ACC112 (cell line): ENCODE measurements around the gene CAMSAP1.

Experiments used
- H2AFZ ChIP-seq: fragments of 200-600 bp; sonication (generic); one replicate; pipeline ENCODE4 v1.6.0; 2017; ENCODE audit warnings: antibody characterized with exemption, low read length; ENCODE audit not compliant: unreplicated experiment
- H3K27ac ChIP-seq: fragments of 200-600 bp; sonication (generic); 2 replicates; pipeline ENCODE4 v1.5.1; 2014; ENCODE audit warnings: low read depth, mild to moderate bottlenecking, antibody characterized with exemption, low read length, moderate library complexity
- H3K27me3 ChIP-seq: fragments of 200-600 bp; sonication (generic); 2 replicates; pipeline ENCODE4 v1.6.1; 2014; ENCODE audit warnings: mild to moderate bottlenecking, antibody characterized with exemption, low read length, moderate library complexity, mixed read lengths; ENCODE audit not compliant: insufficient read depth
- H3K36me3 ChIP-seq: fragments of 200-600 bp; sonication (generic); 2 replicates; pipeline ENCODE4 v1.6.1; 2016; ENCODE audit warnings: mild to moderate bottlenecking, antibody characterized with exemption, low read length, moderate library complexity, mixed read lengths; ENCODE audit not compliant: insufficient read depth
- H3K4me1 ChIP-seq: fragments of 200-600 bp; sonication (generic); one replicate; pipeline ENCODE4 v1.6.1; 2016; ENCODE audit warnings: low read length, mixed read lengths; ENCODE audit not compliant: insufficient read depth, unreplicated experiment, control insufficient read depth
- H3K4me3 ChIP-seq: fragments of 200-600 bp; sonication (generic); 2 replicates; pipeline ENCODE4 v1.5.1; 2014; ENCODE audit warnings: mild to moderate bottlenecking, low read depth, low read length
- H3K79me2 ChIP-seq: fragments of 200-600 bp; sonication (generic); one replicate; pipeline ENCODE4 v1.6.0; 2016; ENCODE audit warnings: low read length; ENCODE audit not compliant: control insufficient read depth, unreplicated experiment, insufficient read depth

CAMSAP1 gene

GRCh38 chr9:135905380-135906258 lies 1.7 kb downstream of the CAMSAP1 start:
- Histone ChIP-seq H3K4me3 (peak overlapping the region; percentile 83), H3K79me2 (peaks cover 89% of the 10 kb centered on the region), H3K36me3 (peaks cover 11% of the 10 kb centered on the region), H3K27ac (no peak overlapping the region; the same call in 1 of the 2 replicates), H3K4me1 (peaks cover 29% of the 10 kb centered on the region), H3K27me3 (no peaks in the 10 kb centered on the region), H2AFZ (no peak overlapping the region)

GRCh38 chr9:135903786-135904520 lies 3.4 kb downstream of the CAMSAP1 start:
- no peaks in the 10 kb centered on the region for H3K36me3 ChIP-seq
- H3K27ac ChIP-seq = no peak overlapping the region
- H2AFZ ChIP-seq = no peak overlapping the region
- H3K4me3 ChIP-seq = no peak overlapping the region
- no peaks in the 10 kb centered on the region for H3K27me3 ChIP-seq
- H3K4me1 ChIP-seq = peaks cover 19% of the 10 kb centered on the region
- peaks cover 84% of the 10 kb centered on the region for H3K79me2 ChIP-seq

DNA sequence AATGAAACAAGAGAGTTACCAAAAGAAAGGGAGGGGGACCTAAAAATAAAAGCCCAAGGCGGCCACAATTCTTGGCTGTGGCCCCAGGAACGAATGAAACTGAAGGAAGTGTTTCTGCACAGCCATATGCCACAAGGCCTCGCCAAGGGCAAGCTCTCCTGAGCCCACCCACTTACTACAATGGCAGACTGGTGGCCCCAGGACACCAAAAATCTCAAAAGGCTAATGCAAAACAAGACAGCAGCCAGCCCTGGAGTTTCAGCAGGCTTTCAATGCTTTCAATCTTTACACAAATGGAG lies 4.0 kb downstream of the CAMSAP1 start:
- H3K4me3 ChIP-seq = no peak overlapping the region
- no peaks in the 10 kb centered on the region for H3K36me3 ChIP-seq
- H3K79me2 ChIP-seq = peaks cover 83% of the 10 kb centered on the region
- H3K4me1 ChIP-seq = peaks cover 13% of the 10 kb centered on the region
- no peak overlapping the region for H3K27ac ChIP-seq
- no peaks in the 10 kb centered on the region for H3K27me3 ChIP-seq
- no peak overlapping the region for H2AFZ ChIP-seq

GRCh38 chr9:135902655-135903357 lies 4.5 kb downstream of the CAMSAP1 start:
- no peak overlapping the region for H3K27ac ChIP-seq
- H3K4me1 ChIP-seq = peaks cover 13% of the 10 kb centered on the region
- no peak overlapping the region for H3K4me3 ChIP-seq
- no peaks in the 10 kb centered on the region for H3K27me3 ChIP-seq
- H3K36me3 ChIP-seq = no peaks in the 10 kb centered on the region
- peaks cover 83% of the 10 kb centered on the region for H3K79me2 ChIP-seq
- no peak overlapping the region for H2AFZ ChIP-seq

DNA sequence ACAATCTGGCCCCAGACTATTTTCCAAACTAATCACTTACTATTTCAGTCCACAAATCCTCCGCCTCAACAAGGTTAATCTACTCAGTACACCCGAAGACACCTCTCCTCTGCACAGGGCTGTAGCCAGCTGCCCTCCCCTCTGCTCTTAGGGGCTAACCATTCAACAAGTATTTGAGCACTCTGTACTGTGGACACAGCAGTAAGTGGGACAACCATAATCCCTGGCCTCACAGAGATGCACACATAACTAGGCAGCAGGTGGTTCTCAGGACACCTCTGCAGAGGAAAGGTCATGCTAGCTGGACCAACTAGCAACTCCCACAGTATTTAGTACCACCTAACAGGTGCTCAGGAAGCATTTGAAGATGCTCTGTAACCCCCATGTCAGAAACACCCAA lies 5.5 kb downstream of the CAMSAP1 start:
- Histone ChIP-seq H3K79me2 (peaks cover 91% of the 10 kb centered on the region), H2AFZ (no peak overlapping the region), H3K4me3 (no peak overlapping the region)

DNA sequence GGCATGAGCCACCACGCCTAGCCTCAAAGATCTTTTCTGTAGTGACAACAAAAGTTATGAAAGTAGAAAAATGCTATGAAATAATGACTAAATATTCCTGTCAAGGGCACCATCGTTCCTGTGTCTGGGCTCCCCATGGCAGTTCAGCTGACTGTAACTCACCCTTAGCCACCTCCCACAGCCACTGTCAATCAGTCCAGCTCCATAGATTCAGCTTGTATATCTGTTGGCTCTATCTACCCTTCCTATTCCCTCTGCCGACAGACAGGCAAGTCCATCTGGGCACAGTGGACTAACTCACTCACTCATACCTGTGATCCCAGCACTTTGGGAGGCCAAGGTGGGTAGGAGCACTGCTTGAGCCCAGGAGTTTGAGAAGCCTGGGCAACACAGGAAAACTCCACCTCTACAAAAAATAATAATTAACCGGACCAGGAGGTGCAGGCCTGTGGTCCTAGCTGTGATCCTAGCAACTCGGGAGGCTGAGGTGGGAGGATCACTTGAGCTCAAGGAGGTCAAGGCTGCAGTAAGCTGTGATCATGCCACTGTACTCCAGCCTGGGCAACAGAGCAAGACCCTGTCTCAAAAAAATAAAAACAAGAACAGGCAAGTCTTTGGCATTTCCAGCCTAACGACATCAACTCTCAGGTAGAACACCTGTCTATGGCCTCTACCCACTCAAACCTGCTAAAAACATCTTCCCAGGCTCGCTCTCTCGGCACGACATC lies 6.2 kb downstream of the CAMSAP1 start:
- H3K4me3 ChIP-seq = no peak overlapping the region
- H2AFZ ChIP-seq = no peak overlapping the region
- peaks cover 13% of the 10 kb centered on the region for H3K4me1 ChIP-seq
- no peak overlapping the region for H3K27ac ChIP-seq
- H3K36me3 ChIP-seq = no peaks in the 10 kb centered on the region
- H3K79me2 ChIP-seq = peaks cover 91% of the 10 kb centered on the region
- no peaks in the 10 kb centered on the region for H3K27me3 ChIP-seq

More for the DNA sequence above, 5.5 kb downstream of the CAMSAP1 start:
- Histone ChIP-seq H3K27ac (no peak overlapping the region), H3K27me3 (no peaks in the 10 kb centered on the region), H3K36me3 (no peaks in the 10 kb centered on the region), H3K4me1 (peaks cover 13% of the 10 kb centered on the region)

DNA sequence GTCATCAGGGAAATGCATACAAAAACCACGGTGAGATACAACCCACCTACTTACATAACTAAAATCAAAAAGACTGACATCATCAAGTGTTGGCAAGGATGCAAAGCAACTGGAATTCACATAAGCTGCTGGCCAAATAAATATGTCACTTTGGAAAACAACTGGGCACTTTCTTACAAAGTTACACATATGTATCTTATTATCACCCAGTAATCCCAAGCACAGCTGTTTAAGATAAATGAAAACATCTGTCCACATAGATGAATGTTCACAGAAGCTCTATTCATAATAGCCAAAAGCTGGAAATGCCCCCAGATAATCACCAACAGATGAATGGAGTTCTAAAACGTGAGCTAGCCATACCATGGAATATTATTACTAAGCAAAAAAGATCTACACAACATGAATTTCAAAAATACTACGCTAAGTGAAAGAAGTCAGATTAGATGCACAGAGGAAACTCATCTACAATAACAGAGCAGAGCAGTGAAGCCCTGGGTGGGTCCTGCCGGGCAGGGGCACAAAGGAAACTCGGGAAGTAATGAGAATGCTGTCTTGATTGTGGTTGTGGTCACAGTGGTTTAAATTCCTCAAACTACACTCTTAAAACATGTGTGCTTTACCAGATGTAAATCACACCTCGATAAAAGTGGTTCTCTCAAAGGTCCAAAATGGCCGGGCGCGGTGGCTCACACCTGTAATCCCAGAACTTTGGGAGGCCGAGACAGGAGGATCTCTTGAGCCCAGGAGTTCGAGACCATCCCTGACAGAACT lies 8.5 kb downstream of the CAMSAP1 start:
- H3K4me1 ChIP-seq = peaks cover 4% of the 10 kb centered on the region
- H3K27ac ChIP-seq = no peak overlapping the region
- H3K27me3 ChIP-seq = no peaks in the 10 kb centered on the region
- peaks cover 88% of the 10 kb centered on the region for H3K79me2 ChIP-seq
- no peaks in the 10 kb centered on the region for H3K36me3 ChIP-seq
- H3K4me3 ChIP-seq = no peak overlapping the region
- no peak overlapping the region for H2AFZ ChIP-seq

DNA sequence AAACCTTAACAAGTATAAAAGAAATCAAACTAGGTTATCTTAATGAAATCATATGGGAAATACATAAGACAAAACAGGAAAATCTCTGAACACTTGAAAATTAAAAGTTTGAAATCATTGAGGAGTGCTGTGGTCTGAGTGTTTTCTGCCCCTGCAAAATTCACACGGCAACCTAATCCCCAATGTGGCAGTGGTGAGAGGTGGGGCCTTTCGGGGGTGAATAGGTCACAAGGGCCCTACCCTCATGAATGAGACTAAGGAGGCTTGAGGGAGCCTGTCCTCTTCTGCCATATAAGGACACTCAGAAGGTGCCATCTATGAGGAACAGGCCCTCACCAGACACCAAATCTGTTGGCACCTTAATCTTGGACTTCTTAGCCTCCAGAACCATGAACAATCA lies 10.7 kb downstream of the CAMSAP1 start:
- Histone ChIP-seq H3K79me2 (peaks cover 84% of the 10 kb centered on the region), H3K27ac (no peak overlapping the region), H3K27me3 (no peaks in the 10 kb centered on the region), H3K4me1 (peaks cover 4% of the 10 kb centered on the region), H2AFZ (no peak overlapping the region), H3K36me3 (no peaks in the 10 kb centered on the region), H3K4me3 (no peak overlapping the region)

- Histone ChIP-seq H3K27me3 (no peaks in the 10 kb centered on the region), H3K4me1 (peaks cover 4% of the 10 kb centered on the region), H3K27ac (no peak overlapping the region), H2AFZ (no peak overlapping the region), H3K4me3 (no peak overlapping the region), H3K36me3 (no peaks in the 10 kb centered on the region), H3K79me2 (peaks cover 84% of the 10 kb centered on the region)
Measured at GRCh38 chr9:135896205-135896604, 11.1 kb downstream of the CAMSAP1 start.
